T1000 (cell line): ENCODE measurements around the gene TGFBI.

Experiments
- DNase-seq: peaks from one replicate; lab custom pipeline; 2025; ENCODE audit warnings: mixed read lengths; lab: John Stamatoyannopoulos, UW

Gene TGFBI

DNA sequence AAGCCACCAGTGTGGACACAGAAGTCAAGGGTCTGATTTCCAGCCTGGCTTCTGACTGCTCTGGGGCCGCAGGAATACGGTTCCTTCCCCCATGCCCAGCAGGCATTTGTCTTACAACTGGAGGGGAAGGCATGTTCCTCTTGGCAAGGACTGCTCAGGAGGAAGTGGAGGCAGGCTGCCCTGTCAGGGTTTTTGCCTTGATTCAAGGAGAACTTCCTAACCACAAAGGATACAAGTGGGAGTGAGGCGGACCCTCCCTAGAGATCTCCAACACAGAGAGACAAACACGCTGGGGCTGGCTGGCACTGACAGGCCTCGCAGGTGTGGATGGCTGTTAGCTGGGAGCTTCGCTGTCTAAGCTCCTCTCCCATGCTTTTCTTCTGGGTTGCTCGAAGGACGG is 19.1 kb downstream of the TGFBI start:
- DNase-seq: no peak

DNA sequence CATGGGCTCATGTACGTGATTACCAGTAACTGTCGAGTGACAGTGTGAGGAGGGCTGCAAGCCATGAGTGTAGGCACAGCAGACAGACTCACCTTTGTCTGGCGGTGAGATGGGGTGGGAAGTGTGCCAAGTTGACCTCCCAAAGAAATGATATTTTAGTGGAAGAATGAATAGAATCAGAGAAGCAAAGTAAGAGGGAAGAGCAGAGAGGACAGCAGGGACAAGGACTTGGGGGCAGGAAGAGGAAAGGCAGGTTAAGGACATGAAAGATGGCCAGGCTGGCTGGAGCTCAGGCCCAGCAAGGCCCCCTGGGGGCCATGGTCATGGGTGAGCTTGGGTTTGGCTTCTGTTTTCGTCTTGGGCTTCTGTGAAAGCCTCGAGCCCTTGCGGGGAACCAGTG is 20.2 kb downstream of the TGFBI start:
- no peak for DNase-seq

DNA sequence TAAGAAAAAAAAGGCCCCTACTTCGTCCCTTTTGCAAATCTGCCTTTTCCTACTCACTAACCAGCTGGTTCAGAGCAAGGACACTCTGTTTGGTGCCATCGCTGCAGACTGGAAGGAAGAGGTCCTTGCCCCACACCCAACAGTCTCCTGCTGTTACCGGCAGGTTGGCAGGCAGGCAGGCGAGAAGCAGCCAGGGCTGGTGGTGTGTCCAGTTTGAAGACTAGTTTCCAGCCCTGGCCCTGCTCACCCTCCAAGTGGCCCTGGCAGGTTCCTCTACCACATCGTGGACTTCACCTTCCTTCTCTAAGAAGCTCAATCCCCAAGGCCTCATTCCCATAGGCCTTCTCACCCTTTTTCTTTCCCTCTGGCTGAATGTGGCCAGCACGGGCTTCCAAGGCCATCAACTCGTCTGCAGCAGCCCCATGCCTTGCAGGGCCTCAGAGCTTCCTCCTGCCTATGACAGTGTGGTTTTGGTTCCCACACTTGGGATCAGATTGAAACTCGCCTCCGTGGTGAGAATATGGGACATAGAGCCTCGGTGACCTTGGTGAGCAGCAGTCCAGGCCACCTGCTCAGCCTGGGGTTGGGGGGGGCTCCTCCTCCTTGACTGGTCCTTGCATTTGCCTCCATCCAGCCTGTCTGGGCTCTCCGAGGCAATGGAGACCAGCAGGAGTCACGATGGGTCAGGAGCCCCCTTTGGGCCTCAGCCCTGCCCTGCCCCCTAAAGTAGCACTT is 22.9 kb downstream of the TGFBI start:
- no peak for DNase-seq

DNA sequence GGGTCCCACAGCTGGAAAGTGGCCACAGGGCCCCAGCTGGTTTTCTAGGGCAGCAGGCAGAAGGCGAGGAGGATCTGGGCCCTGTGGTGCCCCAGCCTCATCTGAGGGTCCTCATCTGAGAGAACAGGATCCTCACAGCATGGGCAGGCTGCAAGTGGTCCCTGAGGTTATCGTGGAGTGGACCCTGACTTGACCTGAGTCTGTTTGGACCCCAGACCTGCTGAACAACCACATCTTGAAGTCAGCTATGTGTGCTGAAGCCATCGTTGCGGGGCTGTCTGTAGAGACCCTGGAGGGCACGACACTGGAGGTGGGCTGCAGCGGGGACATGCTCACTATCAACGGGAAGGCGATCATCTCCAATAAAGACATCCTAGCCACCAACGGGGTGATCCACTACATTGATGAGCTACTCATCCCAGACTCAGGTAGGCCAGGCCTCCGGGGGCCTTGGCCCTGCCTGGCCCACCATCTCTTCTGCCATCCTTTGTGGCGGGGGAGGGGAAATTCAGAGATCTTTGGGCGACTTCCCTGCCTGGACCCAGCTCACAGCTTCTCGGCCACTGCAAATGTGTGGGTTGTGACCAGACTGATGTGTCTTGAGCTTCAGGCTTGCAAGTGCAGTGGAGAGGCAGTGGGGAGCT is 24.0 kb downstream of the TGFBI start:
- DNase-seq: no peak

DNA sequence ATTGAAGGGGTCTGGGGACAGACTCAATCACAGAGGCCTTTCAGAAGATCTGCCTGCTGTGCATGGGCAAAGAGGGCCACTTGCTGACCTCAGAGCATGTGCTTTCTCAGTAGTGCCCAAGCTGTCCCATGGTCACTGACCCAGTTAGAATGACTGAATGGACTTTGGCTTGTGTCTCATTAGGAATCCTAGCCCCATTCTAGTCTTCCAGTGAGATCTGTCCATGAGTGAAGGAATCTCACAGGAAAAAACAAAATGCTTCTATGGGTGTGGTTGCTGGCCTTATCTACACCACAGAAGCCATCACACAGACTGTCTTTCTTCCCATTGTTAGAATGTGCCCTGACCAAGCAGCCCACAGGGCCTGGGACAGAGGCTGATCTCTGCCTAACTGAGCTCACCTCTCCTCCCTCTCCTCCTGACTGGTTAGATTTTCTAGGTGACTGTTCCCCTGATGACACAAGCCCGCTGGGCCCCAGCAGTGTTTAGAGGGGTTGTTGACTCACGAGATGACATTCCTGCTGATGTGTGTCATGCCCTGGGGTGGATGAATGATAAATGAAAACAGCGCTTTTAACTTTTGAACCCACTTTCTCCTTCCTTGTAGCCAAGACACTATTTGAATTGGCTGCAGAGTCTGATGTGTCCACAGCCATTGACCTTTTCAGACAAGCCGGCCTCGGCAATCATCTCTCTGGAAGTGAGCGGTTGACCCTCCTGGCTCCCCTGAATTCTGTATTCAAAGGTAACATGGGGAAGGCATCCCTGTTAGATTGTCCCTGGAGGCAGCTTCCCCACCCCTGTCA is 24.8 kb downstream of the TGFBI start:
- peak; percentile 77 for DNase-seq

DNA sequence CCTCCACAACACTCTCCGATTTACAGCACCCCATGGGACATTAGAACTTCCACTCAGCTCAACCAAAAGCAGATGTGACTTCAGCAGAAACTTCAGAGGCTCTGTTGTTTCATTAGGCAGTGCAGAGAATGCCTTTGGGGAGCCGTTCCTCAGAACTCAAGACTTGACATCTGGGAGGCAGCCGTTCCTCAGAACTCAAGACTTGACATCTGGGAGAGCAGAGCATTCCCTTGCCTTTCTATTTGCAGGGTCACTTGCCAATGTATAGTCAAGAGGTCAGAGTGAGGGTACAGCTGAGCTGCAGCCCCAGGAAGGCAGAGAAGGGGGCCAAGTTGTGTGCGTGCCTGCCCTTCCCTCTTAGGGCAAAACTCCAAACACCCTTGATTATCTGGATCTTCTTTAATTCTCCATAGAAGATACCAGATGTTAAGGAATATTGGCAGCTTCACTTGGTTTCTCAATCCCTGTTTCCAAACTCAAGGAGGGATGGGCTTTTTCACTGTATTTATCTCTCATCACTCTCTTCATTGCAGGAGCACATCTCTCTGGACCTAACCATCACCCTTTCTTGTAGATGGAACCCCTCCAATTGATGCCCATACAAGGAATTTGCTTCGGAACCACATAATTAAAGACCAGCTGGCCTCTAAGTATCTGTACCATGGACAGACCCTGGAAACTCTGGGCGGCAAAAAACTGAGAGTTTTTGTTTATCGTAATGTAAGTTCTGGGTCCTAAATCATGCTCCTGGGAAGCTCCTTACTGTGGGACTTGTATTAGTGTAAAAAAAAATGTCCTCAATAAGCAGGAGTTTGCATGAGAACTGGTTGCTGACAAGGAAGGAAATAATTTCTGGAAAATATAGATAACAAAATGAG is 25.6 kb downstream of the TGFBI start:
- DNase-seq: no peak

GRCh38 chr5:136055612-136056309 is 27.0 kb downstream of the TGFBI start:
- DNase-seq: no peak

GRCh38 chr5:136056336-136056735 is 27.5 kb downstream of the TGFBI start:
- DNase-seq: no peak

GRCh38 chr5:136056771-136057335 is 28.1 kb downstream of the TGFBI start:
- DNase-seq: no peak

DNA sequence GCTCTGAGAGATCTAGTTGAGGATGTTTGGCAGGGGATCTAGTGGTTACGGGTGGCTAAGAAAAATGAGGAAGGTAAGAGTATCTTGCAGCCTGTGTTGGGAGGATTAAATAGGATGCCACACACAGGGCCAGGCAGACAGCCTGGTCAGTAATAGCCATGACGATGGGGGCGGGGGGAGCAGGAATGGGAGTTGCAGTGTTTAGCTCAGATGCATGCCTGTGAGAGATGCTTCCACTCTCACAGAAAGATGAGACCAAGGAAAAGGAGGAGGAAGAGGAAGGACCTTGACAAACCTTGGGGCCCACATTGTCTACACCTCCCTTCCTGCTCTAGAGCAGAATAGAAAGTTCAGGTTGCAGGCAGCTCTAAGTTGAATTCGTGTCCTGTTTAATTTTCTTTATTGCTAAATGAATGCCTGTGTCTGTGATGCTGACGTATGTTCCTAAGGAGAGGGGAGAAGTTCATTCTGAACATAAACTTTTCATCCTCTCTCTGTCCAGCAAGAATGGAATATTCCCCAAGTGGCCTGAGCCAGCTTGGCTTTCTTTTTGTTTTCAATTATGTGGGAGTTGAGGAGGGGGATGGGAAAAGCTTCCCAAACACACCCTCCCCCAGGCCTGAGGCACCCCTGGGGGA is 28.7 kb downstream of the TGFBI start:
- DNase-seq: no peak

GRCh38 chr5:136058039-136058971 is 29.5 kb downstream of the TGFBI start:
- peak; percentile 85 for DNase-seq

DNA sequence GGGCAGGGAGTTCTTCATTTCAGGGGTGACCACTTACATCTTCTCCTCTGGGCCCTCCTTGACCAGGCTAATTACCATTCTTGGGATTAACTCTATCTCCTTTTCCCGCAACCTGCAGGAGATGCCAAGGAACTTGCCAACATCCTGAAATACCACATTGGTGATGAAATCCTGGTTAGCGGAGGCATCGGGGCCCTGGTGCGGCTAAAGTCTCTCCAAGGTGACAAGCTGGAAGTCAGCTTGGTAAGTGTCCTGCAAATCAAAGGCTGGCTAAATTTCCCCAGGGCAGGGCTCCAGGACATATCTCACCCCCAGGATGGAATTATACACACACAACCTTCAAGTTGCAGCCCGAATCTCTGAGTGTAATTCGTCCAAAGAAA is 30.2 kb downstream of the TGFBI start:
- no peak for DNase-seq

GRCh38 chr5:136060963-136061362 is 32.2 kb downstream of the TGFBI start:
- DNase-seq: no peak

DNA sequence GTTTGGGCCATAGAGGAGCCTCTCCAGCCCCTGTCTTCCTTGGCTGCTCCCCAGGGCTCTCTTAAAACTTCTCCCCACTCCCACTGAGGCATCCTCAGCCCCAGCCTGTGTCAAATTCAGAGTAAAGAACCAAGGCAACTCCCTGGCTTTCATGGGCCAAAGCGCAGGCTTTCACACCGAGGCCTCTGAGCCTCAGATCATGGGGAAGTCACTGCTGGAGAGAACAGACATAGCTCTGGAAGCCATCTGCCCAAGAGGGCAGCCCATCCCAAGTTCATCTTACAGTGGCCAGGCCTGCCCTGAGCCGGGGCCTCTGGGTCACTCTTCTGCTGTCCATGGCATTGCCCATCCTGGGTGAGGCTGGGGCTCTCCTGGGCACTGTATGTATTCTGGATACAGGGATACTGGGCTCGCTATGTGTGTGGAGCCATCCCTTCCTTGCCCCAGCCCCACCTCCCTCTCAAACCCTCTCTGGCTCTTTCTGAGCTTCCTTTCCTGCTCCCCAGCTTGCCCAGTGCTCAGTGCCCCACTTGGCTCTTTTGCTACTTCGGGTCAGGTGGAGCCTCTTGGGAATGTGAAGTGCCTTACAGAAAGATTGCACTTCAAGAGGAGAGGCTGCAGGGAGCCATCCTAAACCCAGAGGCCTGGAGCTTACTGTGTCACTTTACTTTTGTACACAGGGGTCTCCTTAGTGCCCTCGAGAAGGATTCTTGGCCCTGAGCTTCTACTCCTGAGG is 33.0 kb downstream of the TGFBI start:
- no peak for DNase-seq

DNA sequence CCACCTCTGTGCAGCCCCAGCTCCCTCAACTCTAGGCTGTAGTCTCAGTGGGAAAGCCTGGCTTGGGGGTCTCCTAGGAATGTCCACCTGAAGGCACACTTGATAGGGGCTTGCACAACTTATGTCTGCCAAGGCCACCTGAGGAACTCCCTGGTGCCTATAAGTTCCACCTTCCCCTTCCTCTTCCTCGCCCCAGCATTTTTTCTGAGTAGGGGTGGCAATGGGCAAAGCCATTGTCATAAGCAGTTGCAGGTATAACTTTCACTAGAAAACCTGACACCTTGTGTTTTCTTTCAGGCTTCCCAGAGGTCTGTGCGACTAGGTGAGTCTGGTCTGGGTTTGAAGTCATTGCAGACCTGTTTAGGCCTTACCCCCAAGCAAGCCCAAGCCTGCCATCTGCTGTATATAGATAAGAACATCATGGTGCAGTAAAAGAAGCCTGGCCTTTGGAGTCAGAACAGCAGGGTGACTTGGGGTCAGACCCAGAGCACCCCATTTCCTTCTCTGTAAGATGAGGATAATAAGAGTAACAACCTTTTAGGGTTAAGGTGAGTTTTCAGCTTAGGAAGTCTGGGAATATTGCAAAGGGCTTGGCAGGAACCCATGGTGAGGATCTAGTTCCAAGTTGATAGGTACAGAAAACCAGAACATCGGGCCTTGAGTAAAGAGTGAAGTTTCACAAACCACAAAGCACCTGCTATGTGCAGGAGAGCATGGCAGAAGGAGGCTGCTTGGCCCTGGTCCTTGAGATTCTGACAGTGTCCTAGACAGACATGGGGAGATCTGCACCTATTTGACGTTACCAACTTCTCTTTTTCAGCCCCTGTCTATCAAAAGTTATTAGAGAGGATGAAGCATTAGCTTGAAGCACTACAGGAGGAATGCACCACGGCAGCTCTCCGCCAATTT is 33.8 kb downstream of the TGFBI start:
- no peak for DNase-seq

DNA sequence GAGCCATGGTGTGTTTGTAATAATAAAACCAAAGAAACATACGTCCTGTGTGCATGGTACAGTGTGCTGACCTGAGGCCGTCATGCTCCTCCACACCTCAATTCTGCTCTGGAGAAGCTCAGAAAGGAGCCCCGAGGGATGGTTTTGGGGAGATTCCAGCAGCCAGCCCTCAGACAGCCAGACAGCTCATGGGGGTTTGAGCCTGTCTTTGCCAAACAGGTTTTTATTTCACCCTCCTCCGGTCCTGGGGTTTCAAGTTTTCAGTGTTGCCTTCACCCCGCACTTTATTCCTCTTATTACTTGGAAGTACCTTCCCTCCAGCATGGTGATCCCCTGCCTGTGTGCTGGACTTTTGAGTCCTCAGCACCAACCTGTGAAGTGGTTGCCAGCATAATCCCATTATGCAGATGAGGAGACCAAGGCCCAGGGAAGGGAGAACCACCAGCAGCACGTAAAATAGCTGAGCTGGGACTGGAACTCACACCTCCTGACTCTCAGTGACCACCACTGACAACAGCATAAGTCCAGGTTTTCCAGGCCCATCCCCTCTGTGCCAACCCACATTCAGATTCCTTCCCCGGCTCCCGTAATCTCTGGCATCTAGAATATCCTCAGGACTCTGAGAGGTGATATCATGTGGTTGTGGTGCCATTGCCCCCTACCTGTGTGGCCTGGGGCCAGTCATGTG is 35.1 kb downstream of the TGFBI start:
- DNase-seq: no peak

DNA sequence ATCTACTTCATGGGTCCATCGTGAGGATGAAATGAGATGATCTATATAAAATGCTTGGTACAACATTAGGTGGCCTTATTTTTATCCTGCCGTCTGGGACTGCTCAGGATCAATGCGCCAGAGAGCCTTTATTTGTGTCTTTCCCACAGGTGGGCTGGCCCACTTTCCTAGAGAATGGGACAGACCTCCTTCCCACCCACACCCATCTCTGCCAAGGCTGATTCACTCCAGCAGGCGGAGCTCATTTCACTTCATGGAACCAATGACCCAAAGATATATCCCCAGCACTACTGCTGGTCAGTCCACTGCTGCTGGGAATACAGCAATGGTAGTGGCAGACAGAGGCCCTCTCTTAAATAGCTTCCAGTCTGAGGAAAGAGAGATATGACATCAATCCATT is 35.7 kb downstream of the TGFBI start:
- no peak for DNase-seq
